Activated T-cell treated with anti-CD3 and anti-CD28 coated beads, Interleukin-2, amount 50 U/mL, for 72 hours (primary cell): ENCODE measurements around the gene UTS2B. TPM values are rescaled to one million over a fixed set of nuclear protein-coding genes. Genes with fewer than 3 reads are reported as not detected.

Source experiments
- ATAC-seq, 2 donors: fragments of 150-1000 bp; cut with Tn5 transposase; replicated peaks in 1 of 2; 2 replicates each; pipeline ENCODE4 v1.10.0; 2021; ENCODE audit warnings: moderate library complexity in 2 of 2, mild to moderate bottlenecking in 1 of 2
- DNase-seq, 2 donors: peaks; one replicate each; pipeline ENCODE4 v3.0.0; 2021 to 2022; ENCODE audit warnings: mixed read lengths in 1 of 2
- H3K27ac Mint-ChIP-seq: one replicate; pipeline ENCODE4 v1.8.0; 2022; ENCODE audit warnings: mild to moderate bottlenecking, moderate library complexity, mixed read lengths
- H3K27me3 Mint-ChIP-seq: one replicate; pipeline ENCODE4 v1.8.0; 2022; ENCODE audit warnings: low read depth, mixed read lengths
- H3K36me3 Mint-ChIP-seq, 2 donors: one replicate each; pipeline ENCODE4 v1.8.0; 2022; ENCODE audit warnings: mixed read lengths in 2 of 2, mild to moderate bottlenecking in 1 of 2; ENCODE audit not compliant: insufficient read depth in 2 of 2
- H3K4me1 Mint-ChIP-seq: one replicate; pipeline ENCODE4 v1.8.0; 2022; ENCODE audit warnings: low read depth, mixed read lengths
- H3K4me3 Mint-ChIP-seq, 2 donors: one replicate each; pipeline ENCODE4 v1.8.0; 2022; ENCODE audit warnings: mild to moderate bottlenecking in 2 of 2, mixed read lengths in 2 of 2, moderate library complexity in 2 of 2
- H3K9me3 Mint-ChIP-seq, 2 donors: one replicate each; pipeline ENCODE4 v1.8.0; 2022; ENCODE audit warnings: mixed read lengths in 2 of 2
- total RNA-seq, 2 donors: library from RNA; stranded (reverse); gene quantifications; one replicate each; pipeline ENCODE4 v1.2.3, GENCODE V29; 2022

UTS2B gene
- total RNA-seq, 2 donors from 2014 or later = not detected

DNA sequence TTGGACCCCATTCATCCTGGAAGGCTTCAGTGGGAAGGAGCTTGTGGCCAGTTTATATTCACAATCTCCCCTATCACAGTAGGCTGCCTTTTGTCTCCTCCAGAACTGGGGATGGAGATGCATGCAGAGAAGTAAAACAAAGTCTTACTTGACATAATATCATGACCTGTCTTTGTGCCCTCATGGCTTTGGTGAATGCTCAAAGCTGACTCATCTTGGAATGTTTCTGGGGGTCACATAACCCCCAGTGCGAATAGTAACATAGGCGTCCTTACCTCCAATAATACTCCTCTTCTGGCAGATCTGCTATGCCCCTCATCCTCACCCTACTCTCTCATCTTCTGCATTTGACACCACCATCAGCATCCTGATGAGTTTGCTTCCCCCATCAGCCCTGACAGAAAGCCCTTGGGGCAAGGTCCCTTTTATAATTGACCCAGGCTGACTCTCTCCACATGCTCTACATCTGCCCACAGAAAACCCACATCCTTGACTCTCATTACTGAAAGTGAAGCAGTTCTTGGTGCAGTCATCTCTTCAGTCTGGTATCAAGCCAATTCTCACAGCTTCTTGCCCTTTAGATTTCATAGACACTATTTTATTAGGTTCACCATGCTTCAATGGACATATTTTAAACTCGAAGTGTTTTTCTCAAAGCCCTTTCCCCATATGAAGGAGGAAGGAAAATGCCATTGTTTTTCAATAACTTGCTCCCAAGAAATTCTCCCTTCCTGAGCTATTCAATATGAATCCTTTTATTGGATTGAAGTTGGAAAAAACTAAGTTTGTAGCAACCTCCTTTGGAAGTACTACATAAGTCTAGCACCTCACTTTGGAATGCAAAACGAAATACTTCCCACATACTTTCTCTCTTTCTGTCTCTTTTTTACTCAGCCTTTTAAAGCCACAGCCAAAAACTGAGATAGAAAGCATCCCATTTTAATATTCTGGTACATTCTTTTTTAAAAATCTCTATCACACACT lies 94.7 kb downstream of the UTS2B start:
- ATAC-seq = peak; percentile 55 to 66
- Mint-ChIP-seq H3K4me3 (no peak overlapping the region), H3K36me3 (no peaks in the 10 kb centered on the region), H3K27ac (no peak overlapping the region), H3K4me1 (peaks cover 6% of the 10 kb centered on the region), H3K9me3 (no peaks in the 10 kb centered on the region), H3K27me3 (peaks cover 12% of the 10 kb centered on the region)
- no peak for DNase-seq

DNA sequence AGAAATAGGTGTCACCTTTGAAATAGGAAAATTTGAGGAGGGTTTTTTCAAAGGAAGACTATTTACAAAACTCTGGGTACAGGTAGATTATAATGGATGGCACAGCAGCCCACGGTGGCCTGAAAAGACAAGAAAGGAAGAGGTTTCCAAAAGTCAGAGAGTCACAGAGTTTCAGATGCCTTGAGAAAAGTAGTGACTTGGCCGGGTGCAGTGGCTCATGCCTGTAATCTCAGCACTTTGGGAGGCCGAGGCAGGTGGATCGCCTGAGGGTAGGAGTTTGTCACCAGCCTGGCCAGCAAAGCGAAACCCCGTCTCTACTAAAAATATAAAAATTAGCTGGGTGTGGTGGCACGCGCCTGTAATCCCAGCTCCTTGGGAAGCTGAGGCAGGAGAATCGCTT lies 96.1 kb downstream of the UTS2B start:
- Mint-ChIP-seq H3K27me3 (peaks cover 12% of the 10 kb centered on the region), H3K9me3 (no peaks in the 10 kb centered on the region), H3K4me1 (peaks cover 6% of the 10 kb centered on the region), H3K36me3 (no peaks in the 10 kb centered on the region), H3K27ac (no peak overlapping the region), H3K4me3 (no peak overlapping the region)
- ATAC-seq = no peak
- no peak for DNase-seq

DNA sequence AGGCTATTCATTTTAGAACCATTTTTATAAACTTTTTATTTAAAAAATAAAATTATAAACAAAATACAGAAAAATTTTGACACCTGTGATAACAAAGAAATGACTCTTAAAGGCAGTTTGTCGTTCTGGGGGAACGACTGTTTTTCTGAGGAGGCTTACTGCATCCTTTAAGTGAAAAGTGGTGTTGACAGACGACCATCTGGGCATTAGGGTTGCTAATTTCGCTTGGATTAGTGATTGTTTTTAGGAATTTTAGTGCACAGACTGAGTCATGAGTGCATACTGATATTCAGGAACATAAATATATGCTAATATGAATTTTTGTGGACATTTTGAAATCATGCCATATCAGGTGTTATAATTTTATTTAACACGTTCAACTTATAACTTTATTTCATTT lies 102.8 kb downstream of the UTS2B start:
- DNase-seq (no peak), ATAC-seq (no peak)
- no peaks in the 10 kb centered on the region for H3K9me3 Mint-ChIP-seq
- no peaks in the 10 kb centered on the region for H3K4me1 Mint-ChIP-seq
- H3K27ac Mint-ChIP-seq = no peak overlapping the region
- no peak overlapping the region for H3K4me3 Mint-ChIP-seq
- H3K36me3 Mint-ChIP-seq = no peaks in the 10 kb centered on the region
- H3K27me3 Mint-ChIP-seq = no peaks in the 10 kb centered on the region

DNA sequence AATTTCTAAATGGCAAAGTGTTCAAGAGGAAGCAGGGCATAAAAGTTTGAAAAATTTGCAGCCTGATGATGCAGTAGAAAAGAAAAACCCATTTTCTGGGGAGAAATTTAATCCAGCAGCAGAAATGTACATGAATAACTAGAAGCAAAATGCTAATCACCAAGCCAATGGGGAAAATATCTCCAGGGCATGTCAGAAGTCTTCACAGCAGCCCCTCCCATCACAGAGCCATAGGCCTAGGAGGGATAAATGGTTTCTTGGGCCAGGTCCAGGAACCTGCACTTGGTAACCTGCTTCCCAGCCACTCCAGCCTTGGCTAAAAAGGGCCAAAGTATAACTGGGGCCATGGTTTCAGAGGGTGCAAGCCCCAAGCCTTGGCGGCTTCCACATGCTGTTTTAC lies 108.7 kb downstream of the UTS2B start:
- no peak for ATAC-seq
- Mint-ChIP-seq H3K4me3 (no peak overlapping the region), H3K9me3 (peaks cover 0 to 5% of the 10 kb centered on the region in 2 donors), H3K27ac (no peak overlapping the region), H3K4me1 (no peaks in the 10 kb centered on the region), H3K27me3 (no peaks in the 10 kb centered on the region), H3K36me3 (no peaks in the 10 kb centered on the region)
- DNase-seq = no peak

DNA sequence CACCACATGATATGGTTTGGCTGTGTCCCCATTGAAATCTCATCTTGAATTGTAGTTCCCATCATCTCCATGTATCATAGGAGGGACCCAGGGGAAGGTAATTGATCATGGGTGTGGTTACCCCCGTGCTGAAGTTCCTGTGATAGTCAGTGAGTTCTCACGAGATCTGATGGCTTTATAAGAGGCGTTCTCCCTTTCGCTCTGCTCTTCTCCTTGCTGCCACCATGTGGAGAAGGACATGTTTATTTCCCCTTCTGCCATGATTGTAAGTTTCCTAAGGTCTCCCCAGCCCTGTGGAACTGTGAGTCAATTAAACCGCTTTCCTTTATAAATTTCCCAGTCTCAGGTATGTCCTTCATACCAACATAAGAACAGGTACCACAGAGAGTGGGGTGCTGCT lies 109.4 kb downstream of the UTS2B start:
- ATAC-seq = no peak
- peaks cover 0 to 5% of the 10 kb centered on the region in 2 donors for H3K9me3 Mint-ChIP-seq

DNA sequence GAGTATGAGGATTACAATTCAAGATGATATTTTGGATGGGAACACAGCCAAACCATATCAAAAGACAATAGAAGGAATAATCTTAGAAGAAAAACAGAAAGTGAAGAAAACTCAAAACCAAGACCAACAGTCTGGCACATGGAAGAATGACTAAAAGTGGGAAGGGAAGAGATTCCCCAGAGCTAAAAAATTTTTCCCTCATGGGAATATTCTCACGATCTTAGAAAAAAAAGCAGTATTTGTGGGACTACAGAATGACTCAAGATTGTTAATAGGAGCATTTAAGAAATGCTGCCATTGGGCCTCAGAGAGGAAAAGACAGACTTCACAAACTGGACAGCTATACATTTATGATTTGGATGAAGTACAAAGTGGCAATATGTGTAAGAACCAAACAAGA lies 113.0 kb downstream of the UTS2B start:
- H3K36me3 Mint-ChIP-seq = no peaks in the 10 kb centered on the region
- DNase-seq (no peak), ATAC-seq (no peak)
- no peak overlapping the region for H3K4me3 Mint-ChIP-seq
- no peaks in the 10 kb centered on the region for H3K27me3 Mint-ChIP-seq
- H3K4me1 Mint-ChIP-seq = no peaks in the 10 kb centered on the region
- peaks cover 0 to 7% of the 10 kb centered on the region in 2 donors for H3K9me3 Mint-ChIP-seq
- H3K27ac Mint-ChIP-seq = no peak overlapping the region

More for the DNA sequence above, 109.4 kb downstream of the UTS2B start:
- H3K4me1 Mint-ChIP-seq = no peaks in the 10 kb centered on the region
- no peak overlapping the region for H3K27ac Mint-ChIP-seq
- H3K36me3 Mint-ChIP-seq = no peaks in the 10 kb centered on the region
- H3K27me3 Mint-ChIP-seq = no peaks in the 10 kb centered on the region
- H3K4me3 Mint-ChIP-seq = no peak overlapping the region
- DNase-seq = no peak

Other genes starting within 250 kb of the UTS2B start
- gene OSTN, start 131.3 kb downstream of the UTS2B start, total RNA-seq = not detected
- 10 to 100 TPM; 29.4 to 35.9 TPM for gene CCDC50, start 1.1 kb downstream of the UTS2B start, total RNA-seq
- not detected for gene PYDC2, start 130.6 kb upstream of the UTS2B start, total RNA-seq